Hepatocyte (in vitro differentiated cells): ENCODE measurements around the gene NXPH1. TPM values are rescaled to one million over a fixed set of nuclear protein-coding genes. Genes with fewer than 3 reads are reported as not detected.
"Not testable (repeated sequence)": the region's sequence is repeated elsewhere in the genome, so short reads cannot be mapped to it uniquely, and the experiment has no call there.

Experiments
- DNase-seq: peaks from one replicate; pipeline ENCODE4 v3.0.0-alpha.2; 2016; ENCODE audit warnings: low spot score
- H2AFZ ChIP-seq: fragments of 200-600 bp; sonication (generic); 2 replicates; pipeline ENCODE4 v1.6.0; 2016; ENCODE audit warnings: antibody characterized with exemption, mild to moderate bottlenecking
- H3K27ac ChIP-seq: fragments of 200-600 bp; sonication (generic); 2 replicates; pipeline ENCODE4 v1.5.1; 2016; ENCODE audit warnings: mild to moderate bottlenecking
- H3K27me3 ChIP-seq: fragments of 200-600 bp; sonication (generic); 2 replicates; pipeline ENCODE4 v1.6.1; 2016
- H3K36me3 ChIP-seq: fragments of 200-600 bp; sonication (generic); replicated peaks from 2 replicates; pipeline ENCODE4 v1.5.1; 2016; ENCODE audit warnings: low read depth; ENCODE audit not compliant: insufficient read depth
- H3K4me1 ChIP-seq: fragments of 200-600 bp; sonication (generic); 2 replicates; pipeline ENCODE4 v1.5.1; 2016; ENCODE audit warnings: mild to moderate bottlenecking, moderate library complexity; ENCODE audit not compliant: insufficient read depth
- H3K4me2 ChIP-seq: fragments of 200-600 bp; sonication (generic); 2 replicates; pipeline ENCODE4 v1.6.0; 2016
- H3K4me3 ChIP-seq: fragments of 200-600 bp; sonication (generic); 2 replicates; pipeline ENCODE4 v1.5.1; 2016; ENCODE audit warnings: mild to moderate bottlenecking
- H3K79me2 ChIP-seq: fragments of 200-600 bp; sonication (generic); 2 replicates; pipeline ENCODE4 v1.6.0; 2017; ENCODE audit warnings: mild to moderate bottlenecking
- H3K9me2 ChIP-seq: fragments of 200-600 bp; sonication (generic); replicated peaks from 2 replicates; pipeline ENCODE4 v1.6.0; 2017; ENCODE audit warnings: mild to moderate bottlenecking; ENCODE audit not compliant: insufficient read depth
- H3K9me3 ChIP-seq: fragments of 200-600 bp; sonication (generic); 2 replicates; pipeline ENCODE4 v1.5.1; 2016; ENCODE audit warnings: low read depth, mild to moderate bottlenecking
- H4K20me1 ChIP-seq: fragments of 200-600 bp; sonication (generic); 2 replicates; pipeline ENCODE4 v1.6.0; 2016; ENCODE audit warnings: mild to moderate bottlenecking; ENCODE audit not compliant: insufficient read depth, poor library complexity, severe bottlenecking
- CTCF ChIP-seq: fragments of 200-600 bp; sonication (generic); IDR thresholded peaks from 2 replicates; pipeline ENCODE4 v1.5.1; 2016; ENCODE audit warnings: antibody characterized with exemption, mild to moderate bottlenecking; ENCODE audit not compliant: poor library complexity
- EZH2 ChIP-seq: fragments of 200-600 bp; sonication (generic); IDR thresholded peaks from 2 replicates; pipeline ENCODE4 v1.6.1; 2016; ENCODE audit warnings: antibody characterized with exemption, mild to moderate bottlenecking, borderline replicate concordance
- EZH2phosphoT487 ChIP-seq: fragments of 200-600 bp; sonication (generic); IDR thresholded peaks from one replicate; pipeline ENCODE4 v1.6.1; 2018; ENCODE audit warnings: antibody characterized with exemption, mild to moderate bottlenecking, low read depth, moderate library complexity; ENCODE audit not compliant: unreplicated experiment, severe bottlenecking
- WGBS: methylation state at CpG from one replicate; pipeline ENCODE4 v1.1.6; 2016; ENCODE audit warnings: low lambda C conversion rate; ENCODE audit errors: missing lambda C conversion rate; 5-methylcytosine and 5-hydroxymethylcytosine counted together
- polyA plus RNA-seq: library from polyadenylated mRNA; unstranded; fragments of >200 nt; fragmentation: Nextera tagmentation; extraction: Ambion mirVana; gene quantifications from 2 replicates; pipeline ENCODE4 v1.2.1, GENCODE V29; 2016
- total RNA-seq: library from RNA; depleted of rRNA; stranded (reverse); fragments of >200 nt; gene quantifications from 2 replicates; pipeline ENCODE4 v1.2.3, GENCODE V29; 2014

The NXPH1 gene
- total and polyA plus RNA-seq, 2 experiments from 2014 or later, result not detected

GRCh38 chr7:8719102-8719501, 285.7 kb downstream of the NXPH1 start:
- Histone ChIP-seq H3K79me2 (no peaks in the 10 kb centered on the region), H3K4me1 (no peaks in the 10 kb centered on the region), H4K20me1 (no peaks in the 10 kb centered on the region), H3K4me3 (no peak overlapping the region), H3K9me3 (no peaks in the 10 kb centered on the region), H3K27me3 (no peaks in the 10 kb centered on the region), H3K27ac (no peak overlapping the region), H3K4me2 (no peak overlapping the region), H3K9me2 (no peaks in the 10 kb centered on the region), H2AFZ (no peak overlapping the region), H3K36me3 (no peaks in the 10 kb centered on the region)
- TF ChIP-seq EZH2 (no peak), CTCF (no peak), EZH2phosphoT487 (no peak)
- 84% methylated on average over 1 of the region's 1 CpG for WGBS
- DNase-seq, result no peak

GRCh38 chr7:8724080-8724718, 290.8 kb downstream of the NXPH1 start:
- Histone ChIP-seq H3K27me3 (no peaks in the 10 kb centered on the region), H3K4me1 (no peaks in the 10 kb centered on the region), H3K79me2 (no peaks in the 10 kb centered on the region), H3K4me2 (no peak overlapping the region), H2AFZ (no peak overlapping the region), H3K9me3 (no peaks in the 10 kb centered on the region), H4K20me1 (no peaks in the 10 kb centered on the region), H3K27ac (no peak overlapping the region), H3K9me2 (no peaks in the 10 kb centered on the region), H3K4me3 (no peak overlapping the region), H3K36me3 (no peaks in the 10 kb centered on the region)
- 19% methylated on average over 4 of the region's 4 CpGs for WGBS
- DNase-seq, result peak; percentile 68
- TF ChIP-seq CTCF (peak; percentile 69), EZH2phosphoT487 (no peak), EZH2 (no peak)

- not testable (repeated sequence) for H3K4me2 ChIP-seq, H3K79me2 ChIP-seq, DNase-seq, H3K9me2 ChIP-seq, H3K4me1 ChIP-seq, H3K4me3 ChIP-seq, H2AFZ ChIP-seq, H3K27ac ChIP-seq, H3K36me3 ChIP-seq, H3K27me3 ChIP-seq, H4K20me1 ChIP-seq, H3K9me3 ChIP-seq
- WGBS, result 87% methylated on average over 14 of the region's 14 CpGs
Measured at GRCh38 chr7:8731756-8732155, 298.3 kb downstream of the NXPH1 start.

- DNase-seq, result no peak
- Histone ChIP-seq H3K79me2 (no peaks in the 10 kb centered on the region), H3K4me2 (no peak overlapping the region), H3K9me3 (no peaks in the 10 kb centered on the region), H3K4me3 (no peak overlapping the region), H3K36me3 (no peaks in the 10 kb centered on the region), H3K9me2 (no peaks in the 10 kb centered on the region), H3K27me3 (no peaks in the 10 kb centered on the region), H2AFZ (no peak overlapping the region), H3K4me1 (no peaks in the 10 kb centered on the region), H4K20me1 (no peaks in the 10 kb centered on the region), H3K27ac (no peak overlapping the region)
- no peak for TF ChIP-seq EZH2phosphoT487
- no peak for TF ChIP-seq EZH2
- no peak for TF ChIP-seq CTCF
- 88% methylated on average over 1 of the region's 1 CpG for WGBS
Measured at GRCh38 chr7:8739837-8740236, 306.4 kb downstream of the NXPH1 start.
